Heart right ventricle (tissue), 16 donors: ENCODE results near the gene CLDN6. TPM values are rescaled to one million over a fixed set of nuclear protein-coding genes. Genes with fewer than 3 reads are reported as not detected.
"Not testable (repeated sequence)": the region's sequence is repeated elsewhere in the genome, so short reads cannot be mapped to it uniquely, and the experiment has no call there.

Experiments used
- ATAC-seq, 8 donors: fragments of 200-7000 bp; cut with Tn5 transposase; one replicate each; pipeline ENCODE4 v1.9.1; 2020; ENCODE audit warnings: mild to moderate bottlenecking in 8 of 8, moderate library complexity in 8 of 8, moderate number of reproducible peaks in 1 of 8
- DNase-seq, 2 donors: peaks; one replicate each; pipeline ENCODE4 v3.0.0-alpha.2; 2020
- H3K27ac ChIP-seq, 10 donors: fragments of 200-600 bp; sonication (generic) in 2 of 10; one replicate each; pipeline versions ENCODE4 v1.5.0 to v1.8.0; 2020 to 2022; ENCODE audit warnings: mild to moderate bottlenecking in 3 of 10
- H3K27me3 ChIP-seq, 7 donors: fragments of 200-600 bp; one replicate each; pipeline ENCODE4 v1.8.0; 2021 to 2022; ENCODE audit warnings: mild to moderate bottlenecking in 2 of 7
- H3K36me3 ChIP-seq, 9 donors: fragments of 200-600 bp; sonication (generic) in 1 of 9; one replicate each; pipeline versions ENCODE4 v1.5.0 to v1.8.0; 2020 to 2022; ENCODE audit warnings: mild to moderate bottlenecking in 2 of 9
- H3K4me1 ChIP-seq, 9 donors: fragments of 200-600 bp; sonication (generic) in 1 of 9; one replicate each; pipeline versions ENCODE4 v1.5.0 to v1.8.0; 2020 to 2022; ENCODE audit warnings: mild to moderate bottlenecking in 4 of 9
- H3K4me3 ChIP-seq, 10 donors: fragments of 200-600 bp; sonication (generic) in 2 of 10; one replicate each; pipeline versions ENCODE4 v1.5.0 to v1.8.0; 2020 to 2022; ENCODE audit warnings: mild to moderate bottlenecking in 7 of 10, moderate library complexity in 2 of 10
- H3K9me3 ChIP-seq, 11 donors: fragments of 200-600 bp in 10 of 11; sonication (generic) in 2 of 11; one replicate each; pipeline versions ENCODE4 v1.5.0 to v1.8.0; 2013 to 2022; ENCODE audit warnings: mild to moderate bottlenecking in 2 of 11, control low read depth in 1 of 11, moderate library complexity in 1 of 11
- WGBS, 2 donors: extraction: QIAGEN DNeasy Blood & Tissue Kit; methylation state at CpG; one replicate each; pipeline ENCODE4 v1.1.7; 2013; ENCODE audit warnings: inconsistent platforms in 1 of 2; 5-methylcytosine and 5-hydroxymethylcytosine counted together
- intact Hi-C, 10 donors: fragments of 100-400 bp; cut with DNase I; formaldehyde crosslinking; loops; one replicate each; pipeline versions ENCODE4 v1.11.1 to v1.14.2; 2022
- polyA plus RNA-seq, 2 donors: library from polyadenylated mRNA; stranded (reverse); fragments of 200-250 nt; gene quantifications; one replicate each; pipeline ENCODE4 v1.2.3, GENCODE V29; 2013
- total RNA-seq, 10 donors: library from RNA; stranded (reverse); fragmentation: NEBNext Ultra II Directional in 3 of 10; extraction: Animal tissue kit (Norgen Biotek cat#: 25700) in 3 of 10; gene quantifications; one replicate each; pipeline versions ENCODE4 v1.2.1 to v1.2.4, GENCODE V29; 2021 to 2023
- TF ChIP-seq, protein P1 (sequence below), 9 donors: fragments of 200-600 bp; sonication (generic) in 2 of 9; IDR thresholded peaks; one replicate each; pipeline versions ENCODE4 v1.5.0 to v1.8.0; 2021 to 2022; ENCODE audit warnings: antibody characterized with exemption in 9 of 9, mild to moderate bottlenecking in 5 of 9, moderate library complexity in 1 of 9
- donor health status: Arrhythmogenic right ventricular cardiomyopathy.
- donor health status: ischemic (EF 13 %, LVEDD 7.1; RV severe dilation, severe dysfunction).
- donor health status: healthy with polysubstance abuse.
- donor health status: DM: no; HTN: yes; CAD: no.
- donor health status: DM: no; HTN: no; CAD: no.
- donor health status: ischemic (EF 25% LVEDD 6.9; RV normal size, moderate dysfunction).
- donor health status: ischemic (EF 25% LVEDD 5.7; RV mildly dilated, moderate dysfunction).
- donor health status: healthy.
- donor health status: DM: yes; HTN: yes; CAD: no.
- donor health status: Ischemic cardiomyopathy.
- donor health status: ischemic (EF 35%, LVEDD 5.7; RV mildly dilated, moderate dysfunction).
- donor health status: nonischemic (EF 11% LVEDD 7.7; RV severe dilation, severe dysfunction).
- donor health status: DM: yes; HTN: yes; CAD: no.
- donor health status: PGD.
- donor health status: ischemic (EF 29% LVEDD 5.4; RV normal size, mild dysfunction).
- donor health status: nonischemic (EF 23%, LVEDD 6.1; RV moderate dilation, normal function).

CLDN6 gene
- total and polyA plus RNA-seq, 12 donors = 0.03 to 0.28 TPM; not detected in 10

DNA sequence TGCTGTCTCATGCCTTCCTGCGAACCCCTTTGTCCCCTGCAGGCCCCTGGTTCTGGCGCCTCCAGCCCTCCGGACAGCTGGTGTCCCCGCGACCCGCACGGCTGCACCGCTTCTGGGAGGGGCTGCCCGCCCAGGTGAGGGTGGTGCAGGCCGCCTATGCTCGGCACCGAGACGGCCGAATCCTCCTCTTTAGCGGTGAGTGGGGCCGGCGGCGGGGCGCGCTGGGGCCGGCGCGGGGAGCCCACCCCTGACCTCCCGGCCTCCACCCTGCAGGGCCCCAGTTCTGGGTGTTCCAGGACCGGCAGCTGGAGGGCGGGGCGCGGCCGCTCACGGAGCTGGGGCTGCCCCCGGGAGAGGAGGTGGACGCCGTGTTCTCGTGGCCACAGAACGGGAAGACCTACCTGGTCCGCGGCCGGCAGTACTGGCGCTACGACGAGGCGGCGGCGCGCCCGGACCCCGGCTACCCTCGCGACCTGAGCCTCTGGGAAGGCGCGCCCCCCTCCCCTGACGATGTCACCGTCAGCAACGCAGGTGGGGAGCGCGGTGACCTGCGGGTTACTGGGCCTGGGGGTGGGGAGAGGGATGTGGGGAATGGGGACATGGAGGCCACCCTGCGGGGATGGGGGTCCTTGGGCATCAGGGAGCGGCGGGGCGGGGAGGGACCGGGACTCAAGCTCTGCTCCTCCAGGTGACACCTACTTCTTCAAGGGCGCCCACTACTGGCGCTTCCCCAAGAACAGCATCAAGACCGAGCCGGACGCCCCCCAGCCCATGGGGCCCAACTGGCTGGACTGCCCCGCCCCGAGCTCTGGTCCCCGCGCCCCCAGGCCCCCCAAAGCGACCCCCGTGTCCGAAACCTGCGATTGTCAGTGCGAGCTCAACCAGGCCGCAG lies 40.4 kb upstream of the CLDN6 start:
- 11% methylated on average over 73 to 76 of the region's 77 CpGs for WGBS, 2 donors
- no peaks in the 10 kb centered on the region for H3K9me3 ChIP-seq
- peak overlapping the region in 9 of 10 donors; percentile 78 to 97 (median 91) for H3K27ac ChIP-seq
- peak; percentile 49 to 52 for DNase-seq
- intact Hi-C loops = loop anchor here in 9 of 10 donors (1.0 to 10.0 kb wide), 13 partner anchors 28 to 109 kb away; partner anchors contain the start of genes ZNF205 (in 2 of the 9) and ZSCAN10 (in 1 of the 9)
- peaks cover 0 to 15% (median 0%) of the 10 kb centered on the region in 9 donors for H3K36me3 ChIP-seq
- H3K4me3 ChIP-seq = peak overlapping the region; percentile 46 to 95 (median 86)
- TF ChIP-seq, protein P1, sequence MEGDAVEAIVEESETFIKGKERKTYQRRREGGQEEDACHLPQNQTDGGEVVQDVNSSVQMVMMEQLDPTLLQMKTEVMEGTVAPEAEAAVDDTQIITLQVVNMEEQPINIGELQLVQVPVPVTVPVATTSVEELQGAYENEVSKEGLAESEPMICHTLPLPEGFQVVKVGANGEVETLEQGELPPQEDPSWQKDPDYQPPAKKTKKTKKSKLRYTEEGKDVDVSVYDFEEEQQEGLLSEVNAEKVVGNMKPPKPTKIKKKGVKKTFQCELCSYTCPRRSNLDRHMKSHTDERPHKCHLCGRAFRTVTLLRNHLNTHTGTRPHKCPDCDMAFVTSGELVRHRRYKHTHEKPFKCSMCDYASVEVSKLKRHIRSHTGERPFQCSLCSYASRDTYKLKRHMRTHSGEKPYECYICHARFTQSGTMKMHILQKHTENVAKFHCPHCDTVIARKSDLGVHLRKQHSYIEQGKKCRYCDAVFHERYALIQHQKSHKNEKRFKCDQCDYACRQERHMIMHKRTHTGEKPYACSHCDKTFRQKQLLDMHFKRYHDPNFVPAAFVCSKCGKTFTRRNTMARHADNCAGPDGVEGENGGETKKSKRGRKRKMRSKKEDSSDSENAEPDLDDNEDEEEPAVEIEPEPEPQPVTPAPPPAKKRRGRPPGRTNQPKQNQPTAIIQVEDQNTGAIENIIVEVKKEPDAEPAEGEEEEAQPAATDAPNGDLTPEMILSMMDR (IDR thresholded peaks at IDR 0.05) = no peak
- H3K4me1 ChIP-seq = peaks cover 7 to 71% (median 22%) of the 10 kb centered on the region in 9 donors
- ATAC-seq = peak; percentile 5 to 41 (median 22)
- H3K27me3 ChIP-seq = no peaks in the 10 kb centered on the region

DNA sequence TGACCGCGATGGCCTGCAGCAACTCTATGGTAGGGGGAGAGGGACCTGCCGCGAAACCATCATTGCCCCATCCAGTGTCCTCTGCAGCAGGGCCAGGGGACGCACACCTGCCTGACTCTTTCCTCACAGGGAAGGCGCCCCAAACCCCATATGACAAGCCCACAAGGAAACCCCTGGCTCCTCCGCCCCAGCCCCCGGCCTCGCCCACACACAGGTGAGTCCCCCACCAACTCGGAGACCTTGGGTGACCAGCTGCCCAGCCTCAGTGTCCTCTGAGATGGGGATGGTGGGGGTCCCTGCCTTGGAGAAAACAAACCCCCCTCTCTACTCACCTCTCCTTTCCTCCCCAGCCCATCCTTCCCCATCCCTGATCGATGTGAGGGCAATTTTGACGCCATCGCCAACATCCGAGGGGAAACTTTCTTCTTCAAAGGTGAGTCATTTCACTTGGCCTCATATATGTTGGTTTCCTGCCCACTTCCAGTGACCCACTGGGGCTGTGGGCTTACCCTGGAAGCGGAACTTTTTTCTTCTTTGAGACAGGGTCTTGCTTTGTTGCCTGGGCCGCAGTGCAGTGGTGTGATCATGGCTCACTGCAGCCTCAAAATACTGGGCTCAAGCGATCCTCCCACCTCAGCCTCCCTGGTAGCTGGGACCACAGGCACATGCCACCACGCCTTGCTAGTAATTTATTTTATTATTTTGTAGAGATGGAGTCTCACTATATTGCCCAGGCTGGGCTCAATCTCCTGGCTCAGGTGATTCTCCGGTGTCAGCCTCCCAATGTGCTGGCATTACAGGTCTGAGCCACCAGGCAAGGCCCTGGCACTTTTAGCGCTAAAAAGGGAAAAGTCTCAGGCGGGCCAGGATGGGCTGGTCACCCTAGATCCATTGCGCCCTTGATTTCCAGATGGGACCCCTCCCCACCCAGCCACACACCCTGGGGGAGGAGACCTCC lies 39.5 kb upstream of the CLDN6 start:
- Histone ChIP-seq H3K9me3 (no peaks in the 10 kb centered on the region), H3K36me3 (peaks cover 0 to 15% (median 0%) of the 10 kb centered on the region in 9 donors), H3K4me1 (peaks cover 7 to 70% (median 22%) of the 10 kb centered on the region in 9 donors), H3K27ac (peak overlapping the region in 1 of 10 donors; percentile 97), H3K27me3 (no peaks in the 10 kb centered on the region), H3K4me3 (peak overlapping the region in 7 of 10 donors; percentile 83 to 95 (median 93))
- no peak for ATAC-seq
- WGBS, 2 donors = 92% methylated on average over 22 of the region's 22 CpGs
- no peak for DNase-seq
- TF ChIP-seq, protein P1 (IDR thresholded peaks at IDR 0.05) = no peak
- intact Hi-C loops = loop anchor here in 8 of 10 donors (2.0 to 10.0 kb wide), 11 partner anchors 29 to 110 kb away; partner anchors contain the start of genes ZNF205 (in 2 of the 8) and ZSCAN10 (in 1 of the 8)

DNA sequence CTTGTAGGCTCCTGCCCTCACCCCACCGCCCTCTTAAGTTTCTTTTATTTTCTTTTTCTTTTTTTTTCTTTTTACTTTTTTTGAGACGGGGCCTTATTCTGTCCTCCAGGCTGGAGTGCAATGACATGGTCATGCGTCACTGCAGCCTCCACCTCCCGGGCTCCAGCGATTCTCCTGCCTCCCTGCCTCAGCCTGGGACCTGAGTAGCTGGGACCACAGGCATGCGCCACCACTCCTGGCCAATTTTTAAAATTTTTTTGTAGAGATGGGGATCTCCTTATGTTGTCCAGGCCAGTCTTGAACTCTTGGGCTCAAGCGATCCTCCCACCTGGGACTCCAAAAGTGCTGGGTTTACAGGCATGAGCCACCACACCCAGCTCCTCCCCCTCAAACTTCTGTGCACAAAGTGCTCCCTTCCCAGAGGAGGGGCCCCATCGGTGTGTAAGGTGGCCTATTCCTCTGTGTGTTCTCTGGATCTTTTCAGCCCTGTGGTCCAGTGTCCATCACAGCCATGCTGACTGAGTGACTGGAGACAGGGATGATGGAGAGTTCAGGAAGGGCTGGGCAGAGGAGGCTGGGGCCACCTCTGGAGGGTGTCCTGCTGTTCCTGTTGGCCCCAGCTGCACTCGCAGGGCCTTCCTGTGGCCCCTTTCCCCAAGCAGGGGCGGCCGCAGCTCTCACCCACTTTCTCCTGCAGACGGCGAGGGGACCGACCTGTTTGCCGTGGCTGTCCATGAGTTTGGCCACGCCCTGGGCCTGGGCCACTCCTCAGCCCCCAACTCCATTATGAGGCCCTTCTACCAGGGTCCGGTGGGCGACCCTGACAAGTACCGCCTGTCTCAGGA lies 38.6 kb upstream of the CLDN6 start:
- no peaks in the 10 kb centered on the region for H3K27me3 ChIP-seq
- no peak for DNase-seq
- ATAC-seq = no peak

DNA sequence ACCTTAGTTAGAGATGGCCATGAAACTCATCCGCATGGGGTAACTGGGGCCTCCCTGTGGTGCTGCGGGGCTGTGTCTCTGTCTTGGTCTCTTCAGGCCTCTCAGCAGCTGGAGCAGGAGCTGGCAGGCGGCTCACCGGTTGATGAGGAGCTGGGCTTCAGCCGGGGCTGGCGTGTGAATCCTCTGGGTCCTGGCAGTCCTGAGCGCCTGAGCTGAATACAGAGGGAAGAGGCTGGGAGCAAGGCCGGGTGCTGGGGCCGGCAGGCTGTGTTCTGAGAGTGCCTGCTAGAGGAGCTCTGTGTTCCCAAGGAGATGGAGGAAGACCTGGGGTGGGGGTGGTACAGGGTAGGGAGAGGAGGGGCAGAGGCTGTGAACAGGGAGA lies 37.7 kb upstream of the CLDN6 start:
- intact Hi-C loops = loop anchor here in 5 of 10 donors (5.0 to 10.0 kb wide), 6 partner anchors 42 to 112 kb away; partner anchors contain the start of genes ZNF205 (in 2 of the 5) and ZSCAN10 (in 1 of the 5)
- not testable (repeated sequence) for DNase-seq, H3K9me3 ChIP-seq, ATAC-seq, H3K4me3 ChIP-seq, H3K27me3 ChIP-seq
- 53 to 64% methylated on average over 9 of the region's 9 CpGs for WGBS, 2 donors
- peaks cover 0 to 15% (median 0%) of the 10 kb centered on the region in 9 donors for H3K36me3 ChIP-seq
- peaks cover 7 to 53% (median 22%) of the 10 kb centered on the region in 9 donors for H3K4me1 ChIP-seq
- H3K27ac ChIP-seq = peak overlapping the region in 1 of 10 donors; percentile 76

More for the DNA sequence above, 38.6 kb upstream of the CLDN6 start:
- Histone ChIP-seq H3K4me1 (peaks cover 7 to 61% (median 22%) of the 10 kb centered on the region in 9 donors), H3K4me3 (no peak overlapping the region), H3K36me3 (peaks cover 0 to 15% (median 0%) of the 10 kb centered on the region in 9 donors), H3K27ac (peak overlapping the region in 1 of 10 donors; percentile 31), H3K9me3 (no peaks in the 10 kb centered on the region)
- WGBS, 2 donors = 85 to 87% methylated on average over 19 of the region's 19 CpGs
- TF ChIP-seq, protein P1 (IDR thresholded peaks at IDR 0.05) = no peak
- intact Hi-C loops = loop anchor here in 5 of 10 donors (5.0 to 10.0 kb wide), 6 partner anchors 41 to 111 kb away; partner anchors contain the start of genes ZNF205 (in 2 of the 5) and ZSCAN10 (in 1 of the 5)
